ENCODE data around the gene SUSD3.

The SUSD3 gene

DNA sequence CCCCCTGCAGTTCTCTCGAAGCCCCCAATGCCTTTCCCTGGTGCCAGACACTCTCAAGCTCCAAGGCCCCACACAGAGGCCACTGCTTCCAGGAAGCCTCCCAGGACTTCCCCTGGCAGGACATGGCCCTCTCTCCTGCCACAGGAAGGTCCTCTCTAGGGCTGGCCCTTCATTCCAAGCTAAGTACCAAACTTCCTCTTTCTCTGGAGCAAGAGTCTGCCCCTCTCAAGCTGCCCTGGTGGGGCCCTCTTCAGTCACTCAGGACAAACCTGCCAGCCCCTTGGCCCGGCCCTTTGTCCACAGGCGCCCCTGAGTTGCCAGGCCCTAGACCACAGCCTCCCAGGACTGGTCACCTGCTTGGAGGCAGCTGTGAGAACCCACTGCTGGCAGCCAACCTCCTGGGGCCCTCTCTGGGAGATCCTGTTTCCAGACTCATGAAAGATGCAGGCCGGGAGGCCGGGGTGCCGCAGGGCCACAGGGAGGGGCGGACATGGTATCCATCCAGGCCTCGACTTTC, 69.0 kb downstream of the SUSD3 start:
- DNase-seq = no peak

DNA sequence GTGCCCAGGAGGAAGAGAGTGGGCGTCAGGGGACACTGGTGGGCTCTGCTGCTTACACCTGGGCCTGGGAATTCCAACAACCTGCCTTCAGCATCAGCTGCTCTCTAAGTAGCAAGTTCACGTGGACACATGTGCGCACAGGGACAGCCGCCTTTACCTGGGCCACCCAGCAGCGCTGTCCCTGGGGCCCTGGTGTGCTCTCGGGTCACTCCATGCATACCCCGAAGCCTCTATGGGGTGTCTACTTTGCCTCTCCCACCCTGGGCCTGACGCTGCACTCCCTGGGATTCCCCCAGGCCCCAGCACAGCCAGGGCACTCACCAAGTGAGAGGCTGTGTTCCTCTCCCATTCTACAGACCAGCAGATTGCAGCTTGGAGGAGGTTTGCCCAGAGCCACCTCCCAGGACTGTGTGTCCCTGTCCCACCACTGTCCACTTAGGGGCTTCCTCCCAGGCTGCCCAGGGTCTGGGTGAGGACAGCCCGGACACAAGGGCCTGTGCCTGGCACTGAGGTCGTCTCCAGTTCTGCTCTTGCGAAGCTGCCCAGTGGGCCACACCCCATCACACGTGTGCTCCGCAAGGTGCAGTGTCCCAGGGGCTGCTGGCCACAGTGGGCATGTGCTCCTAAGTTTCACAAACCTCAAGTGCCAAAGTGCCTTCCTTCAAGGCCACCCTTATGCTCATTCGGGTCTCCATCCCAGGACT, 69.7 kb downstream of the SUSD3 start:
- no peak for DNase-seq

GRCh38 chr9:93128715-93129224, 70.3 kb downstream of the SUSD3 start:
- DNase-seq = no peak

DNA sequence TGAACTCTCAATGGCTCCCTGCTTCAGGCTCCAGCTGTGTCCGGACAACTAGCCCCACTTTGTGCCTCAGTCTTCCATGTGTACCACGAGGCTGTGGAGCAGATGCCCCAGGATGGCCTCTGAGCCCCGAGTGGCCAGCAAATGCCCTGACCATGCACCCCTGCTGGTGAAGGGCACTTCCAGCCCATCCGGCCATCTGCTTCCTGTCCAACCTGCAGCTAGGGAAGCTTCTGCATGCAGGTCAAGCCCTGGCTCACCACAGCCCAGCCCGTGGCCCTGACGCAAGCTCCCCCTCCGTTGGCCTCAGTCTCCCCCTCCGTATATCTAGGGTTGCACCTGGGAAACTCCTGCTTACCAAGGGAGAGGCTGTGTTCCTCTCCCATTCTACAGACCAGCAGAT, 70.8 kb downstream of the SUSD3 start:
- DNase-seq = no peak

GRCh38 chr9:93129691-93130500, 71.4 kb downstream of the SUSD3 start:
- DNase-seq = no peak

- DNase-seq = no peak
These were observed 72.5 kb downstream of the SUSD3 start for GRCh38 chr9:93130861-93131481.

- no peak for DNase-seq
These were observed 73.2 kb downstream of the SUSD3 start for GRCh38 chr9:93131599-93132286.

- DNase-seq = no peak
These were observed 73.9 kb downstream of the SUSD3 start for GRCh38 chr9:93132287-93132927.

DNA sequence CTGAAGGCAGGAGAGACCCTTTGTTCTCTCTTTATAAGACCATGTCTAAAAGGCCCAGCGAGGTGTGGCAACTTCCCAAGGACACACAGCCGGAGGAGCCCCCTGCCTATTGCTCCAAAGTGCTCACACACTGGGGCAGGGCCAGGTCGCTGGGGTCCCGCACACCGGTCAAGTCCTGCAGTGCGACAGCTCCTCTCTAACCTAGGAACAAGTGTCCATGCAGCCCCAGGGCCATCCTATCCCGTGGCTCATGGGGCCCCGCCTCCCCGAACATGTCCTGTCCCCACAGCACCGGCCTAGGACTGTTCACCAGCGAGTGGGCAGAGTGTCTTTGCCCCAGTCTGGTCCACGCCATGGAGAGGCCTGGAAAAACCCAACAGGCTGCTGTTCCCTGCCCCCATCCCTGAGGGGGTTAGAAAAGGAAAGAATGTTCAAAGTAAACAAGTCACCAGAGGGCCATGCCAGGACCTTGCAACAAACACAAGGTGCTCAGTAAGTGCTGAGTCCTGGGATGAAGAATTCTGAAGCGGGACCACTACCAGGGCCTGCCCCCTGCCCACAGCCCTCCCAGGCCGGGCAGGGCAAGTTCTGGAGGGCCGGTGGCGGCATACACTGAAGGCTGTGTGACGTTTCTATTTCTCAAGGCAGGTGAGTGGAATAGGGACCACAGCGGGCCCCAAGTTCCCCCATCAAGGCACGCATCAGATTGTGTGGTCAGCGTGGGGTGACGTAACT, 74.6 kb downstream of the SUSD3 start:
- DNase-seq = no peak

- DNase-seq = peak; percentile 57
These were observed 75.1 kb downstream of the SUSD3 start for GRCh38 chr9:93133681-93134014.

DNA sequence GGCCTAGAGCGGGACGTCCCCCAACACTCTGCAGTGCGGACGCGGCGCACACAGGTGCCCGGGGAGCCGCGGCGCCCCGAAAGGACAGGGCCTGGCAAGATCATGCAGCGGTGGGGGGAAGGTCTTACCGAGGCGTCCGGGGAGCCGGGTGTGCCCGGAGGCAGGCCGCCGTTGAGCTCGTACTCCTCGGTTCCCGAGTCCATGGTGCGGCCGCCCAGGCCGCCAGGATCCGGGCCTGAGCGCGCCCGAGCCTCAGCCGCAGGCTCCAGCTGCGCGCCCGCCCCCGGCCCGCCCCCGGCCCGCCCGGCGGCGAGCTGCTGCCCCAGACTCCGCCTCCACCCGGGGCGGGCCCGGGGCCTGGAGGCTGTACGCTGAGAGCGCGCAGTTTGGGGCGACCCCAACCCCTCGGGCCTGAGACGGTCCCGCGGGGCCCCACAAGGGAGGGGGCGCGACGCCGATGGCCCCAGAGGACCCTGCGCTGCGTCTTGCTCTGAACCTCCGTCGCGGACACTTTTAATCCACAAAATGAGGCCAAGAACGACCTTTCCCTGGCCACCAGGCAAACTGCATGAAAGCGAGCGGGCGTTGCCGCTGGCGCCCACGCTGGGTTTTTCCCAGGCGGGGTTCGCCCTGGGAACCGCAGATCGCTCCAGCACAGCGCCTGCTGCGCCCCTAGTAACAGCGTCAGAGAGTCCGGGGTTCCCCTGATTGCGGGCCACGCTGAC, 75.7 kb downstream of the SUSD3 start, which contains the start of gene NINJ1:
Gene NINJ1 (minus strand): TSS at position 237 of the 725 bp plus-strand sequence. CDS start 34 bp downstream, at position 203.
- DNase-seq = peak; percentile 83
